ENCODE data around the gene KREMEN2.

DNA sequence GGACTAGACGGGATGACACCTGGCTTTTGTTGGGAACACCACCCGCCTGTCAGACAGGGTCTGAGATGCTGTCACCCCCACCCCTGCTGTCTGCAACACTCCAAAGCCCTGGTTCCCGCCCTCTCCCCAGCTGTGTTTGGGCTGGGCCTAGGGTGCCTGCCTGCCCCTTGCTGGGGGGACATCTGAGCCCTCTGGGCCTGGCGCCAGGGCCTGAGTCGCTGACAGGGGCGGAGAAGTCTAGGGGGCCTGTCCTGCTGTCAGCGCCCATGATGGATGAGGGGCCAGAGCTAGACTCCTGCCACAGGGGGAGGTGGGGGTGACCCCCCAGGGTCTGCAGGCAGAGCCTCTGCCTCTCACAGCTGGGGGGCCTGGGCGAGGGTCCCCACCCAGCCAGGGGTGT is 23.8 kb downstream of the KREMEN2 start:
- no peak for TF ChIP-seq CEBPB (IDR thresholded peaks at IDR 0.05; ENCODE audit: low read depth, low read length)
- TF ChIP-seq CTCF (conservative IDR thresholded peaks at IDR 0.05; ENCODE audit: low read depth, low read length) = no peak
- no peak for TF ChIP-seq BHLHE40 (IDR thresholded peaks at IDR 0.05; ENCODE audit: low read depth, low read length)
- no peak for TF ChIP-seq SMC3 (IDR thresholded peaks at IDR 0.05; ENCODE audit: low read depth, low read length)
- no peak for TF ChIP-seq RAD21 (IDR thresholded peaks at IDR 0.05; ENCODE audit: low read length)
- no peak for TF ChIP-seq POLR2A (IDR thresholded peaks at IDR 0.05; ENCODE audit: low read depth, low read length)
- TF ChIP-seq CHD1 (IDR thresholded peaks at IDR 0.05; ENCODE audit: low read depth, low read length) = no peak
- no peak for TF ChIP-seq MAZ (IDR thresholded peaks at IDR 0.05; ENCODE audit: borderline replicate concordance, low read depth, low read length)
- TF ChIP-seq MXI1 (IDR thresholded peaks at IDR 0.05; ENCODE audit: borderline replicate concordance, low read depth, low read length) = no peak
- TF ChIP-seq, protein P1, sequence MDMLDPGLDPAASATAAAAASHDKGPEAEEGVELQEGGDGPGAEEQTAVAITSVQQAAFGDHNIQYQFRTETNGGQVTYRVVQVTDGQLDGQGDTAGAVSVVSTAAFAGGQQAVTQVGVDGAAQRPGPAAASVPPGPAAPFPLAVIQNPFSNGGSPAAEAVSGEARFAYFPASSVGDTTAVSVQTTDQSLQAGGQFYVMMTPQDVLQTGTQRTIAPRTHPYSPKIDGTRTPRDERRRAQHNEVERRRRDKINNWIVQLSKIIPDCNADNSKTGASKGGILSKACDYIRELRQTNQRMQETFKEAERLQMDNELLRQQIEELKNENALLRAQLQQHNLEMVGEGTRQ (IDR thresholded peaks at IDR 0.05; ENCODE audit: low read depth, low read length) = no peak
- TF ChIP-seq RFX5 (IDR thresholded peaks at IDR 0.05; ENCODE audit: low read depth, low read length) = no peak
- TF ChIP-seq MAFK (IDR thresholded peaks at IDR 0.05; ENCODE audit: low read depth, low read length) = no peak
- no peak for TF ChIP-seq ELK1 (IDR thresholded peaks at IDR 0.05; ENCODE audit: borderline replicate concordance, low read depth, low read length)
